T1000 (cell line): Measurements from ENCODE around the gene MYH16.
"Not testable (repeated sequence)": the region's sequence is repeated elsewhere in the genome, so short reads cannot be mapped to it uniquely, and the experiment has no call there.

Experiments used
- DNase-seq: peaks from one replicate; lab custom pipeline; 2025; ENCODE audit warnings: mixed read lengths; lab: John Stamatoyannopoulos, UW

Gene MYH16

DNA sequence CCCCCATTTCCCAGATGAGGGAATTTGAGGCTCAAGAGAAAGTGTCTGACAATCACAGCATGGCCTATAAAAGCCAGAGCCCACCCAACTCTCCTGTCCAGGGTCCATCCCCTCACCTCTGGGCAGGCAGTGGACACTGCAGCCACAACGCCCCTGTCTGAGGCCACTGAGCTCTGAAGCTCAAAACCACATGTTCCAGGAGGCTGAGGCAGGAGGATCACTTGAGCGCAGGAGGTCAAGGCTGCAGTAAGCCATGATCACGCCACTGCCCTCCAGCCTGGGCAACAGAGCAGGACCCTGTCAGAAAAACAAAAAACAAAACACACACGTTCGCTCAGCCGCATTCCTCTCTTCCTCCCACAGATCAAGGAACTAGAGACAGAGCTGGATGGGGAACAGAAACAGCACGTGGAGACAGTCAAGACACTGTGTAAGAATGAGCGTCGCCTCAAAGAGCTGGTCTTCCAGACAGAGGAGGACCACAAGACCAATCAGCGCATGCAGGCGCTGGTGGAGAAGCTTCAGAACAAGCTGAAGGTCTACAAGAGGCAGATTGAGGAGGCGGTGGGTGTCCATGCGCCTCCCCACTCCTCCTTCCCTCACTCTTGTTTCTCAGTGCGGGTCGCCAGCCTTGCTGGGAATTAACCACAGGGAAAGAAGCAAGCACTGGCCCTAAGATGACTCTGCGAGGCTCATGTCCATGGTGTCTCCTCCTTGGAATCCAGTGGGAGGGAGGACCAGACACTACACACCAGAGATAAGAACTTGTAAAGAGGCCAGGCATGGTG is 33.0 kb downstream of the MYH16 start:
- no peak for DNase-seq

DNA sequence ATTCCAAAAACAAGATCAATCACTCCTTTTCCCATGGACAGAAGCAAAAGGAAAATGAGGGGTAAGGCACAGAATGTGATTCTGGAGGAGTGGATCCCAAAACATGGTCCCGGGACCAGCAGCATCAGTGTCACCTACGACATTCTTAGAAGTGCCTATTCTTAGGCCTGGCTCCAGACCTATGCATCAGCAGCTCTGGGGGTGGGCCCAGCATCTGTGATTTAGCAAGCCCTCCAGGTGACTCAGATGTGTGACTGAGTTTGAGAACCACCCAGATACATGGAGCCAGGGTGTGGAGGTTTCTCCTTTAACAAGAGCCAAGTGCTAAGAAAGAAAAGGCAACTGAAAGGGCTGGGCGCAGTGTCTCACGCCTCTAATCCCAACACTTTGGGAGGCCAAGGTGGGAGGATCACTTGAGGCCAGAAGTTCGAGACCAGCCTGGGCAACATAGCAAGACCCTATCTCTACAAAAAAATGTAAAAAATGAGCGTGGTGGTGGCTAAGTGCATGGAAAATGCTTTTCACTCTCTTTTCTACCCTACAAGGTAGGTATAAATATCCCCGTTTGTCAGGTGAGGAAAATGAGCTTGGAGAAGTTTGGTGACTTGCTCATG is 35.9 kb downstream of the MYH16 start:
- DNase-seq: no peak

DNA sequence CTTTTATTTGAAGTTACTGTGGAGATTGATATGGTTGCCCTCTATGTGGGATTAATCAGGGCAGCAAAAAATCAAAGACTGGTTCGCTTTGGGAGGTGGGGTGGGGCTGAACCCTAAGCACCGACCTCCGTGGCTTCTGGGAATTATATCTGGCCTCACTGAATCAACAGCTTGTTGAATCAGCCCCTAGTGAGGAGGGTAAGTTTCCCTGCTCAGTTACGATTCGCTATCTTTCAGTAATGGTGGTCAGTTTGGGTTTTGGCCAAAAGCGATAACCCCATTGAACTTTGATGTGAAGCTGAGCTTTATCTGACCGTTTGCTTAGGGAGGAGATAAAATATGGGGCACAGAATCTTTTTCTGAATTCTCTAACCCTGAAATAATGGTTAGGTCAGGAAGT is 36.5 kb downstream of the MYH16 start:
- no peak for DNase-seq

DNA sequence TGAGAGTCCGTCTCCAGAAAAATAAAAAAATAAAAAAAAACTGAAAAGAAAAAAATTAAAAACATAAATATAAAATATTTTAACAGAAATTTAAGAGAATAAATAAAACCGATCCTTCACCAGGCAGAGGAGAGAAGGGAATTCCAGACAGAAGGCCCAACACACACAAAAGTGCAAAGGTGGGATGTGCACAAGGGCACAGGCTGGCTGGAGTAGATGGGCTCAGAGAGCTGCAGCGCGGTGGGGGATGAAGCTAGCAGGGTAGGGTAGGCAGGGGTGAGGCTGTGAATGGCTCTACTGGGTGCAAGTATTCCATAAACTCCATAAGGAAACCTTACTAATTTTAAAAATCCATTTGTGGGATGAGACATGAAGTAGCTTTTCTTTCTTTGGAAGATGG is 37.4 kb downstream of the MYH16 start:
- DNase-seq: no peak

DNA sequence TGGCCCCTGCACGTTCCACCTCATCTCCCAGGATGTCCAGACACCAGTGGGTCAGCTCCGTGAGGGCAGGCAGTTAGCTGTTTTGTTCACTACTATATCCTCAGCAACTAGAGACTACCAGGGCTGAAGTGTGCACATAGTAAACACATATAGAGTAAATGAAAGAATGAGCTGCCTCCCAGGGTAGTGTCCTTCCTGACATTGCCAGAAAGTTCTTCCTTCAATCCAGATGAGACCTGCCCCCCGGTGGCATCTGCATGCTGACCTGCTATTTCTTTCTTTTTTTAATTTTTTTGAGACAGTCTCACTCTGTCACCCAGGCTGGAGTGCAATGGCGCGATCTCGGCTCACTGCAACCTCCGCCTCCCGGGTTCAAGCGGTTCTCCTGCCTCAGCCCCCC is 39.1 kb downstream of the MYH16 start:
- DNase-seq: no peak

DNA sequence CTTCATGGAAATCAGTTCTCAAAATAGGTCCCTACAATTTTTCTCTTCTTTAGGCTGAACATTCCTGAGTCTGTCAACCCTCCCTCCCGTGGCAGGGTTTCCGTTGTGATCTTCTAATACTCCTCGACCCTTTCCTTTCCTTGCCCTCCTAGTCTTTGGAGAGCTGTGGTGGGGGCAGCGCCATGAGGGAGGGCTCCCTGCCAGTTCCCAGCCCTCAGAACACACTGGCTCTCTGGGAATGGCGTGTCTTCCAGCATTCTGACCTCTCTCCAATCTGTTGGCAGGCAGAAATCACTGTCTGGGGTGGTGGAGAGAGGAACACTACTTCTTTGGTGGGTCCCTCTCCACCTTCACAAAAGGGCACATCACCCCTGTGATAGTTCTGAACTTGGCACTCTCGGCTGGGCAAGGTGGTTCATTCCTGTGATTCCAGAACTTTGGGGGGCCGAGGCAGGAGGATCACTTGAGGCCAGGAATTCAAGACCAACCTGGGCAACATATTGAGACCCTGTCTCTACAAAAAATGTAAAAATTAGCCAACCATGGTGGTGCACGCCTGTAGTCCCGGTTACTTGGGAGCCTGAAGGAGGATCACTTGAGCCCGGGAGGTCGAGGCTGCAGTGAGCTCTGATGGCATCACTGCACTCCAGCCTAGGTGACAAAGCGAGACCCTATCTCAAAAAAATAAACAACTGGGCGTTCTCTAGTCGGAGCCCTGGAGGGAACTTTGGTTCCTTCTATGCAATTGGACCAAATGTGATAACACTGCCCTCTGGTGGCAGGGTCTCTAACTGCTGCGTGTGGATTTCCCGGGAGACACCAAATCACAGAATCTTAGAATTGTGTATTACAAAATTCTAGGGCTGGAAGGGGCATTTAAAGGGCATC is 39.9 kb downstream of the MYH16 start:
- peak; percentile 30 for DNase-seq

DNA sequence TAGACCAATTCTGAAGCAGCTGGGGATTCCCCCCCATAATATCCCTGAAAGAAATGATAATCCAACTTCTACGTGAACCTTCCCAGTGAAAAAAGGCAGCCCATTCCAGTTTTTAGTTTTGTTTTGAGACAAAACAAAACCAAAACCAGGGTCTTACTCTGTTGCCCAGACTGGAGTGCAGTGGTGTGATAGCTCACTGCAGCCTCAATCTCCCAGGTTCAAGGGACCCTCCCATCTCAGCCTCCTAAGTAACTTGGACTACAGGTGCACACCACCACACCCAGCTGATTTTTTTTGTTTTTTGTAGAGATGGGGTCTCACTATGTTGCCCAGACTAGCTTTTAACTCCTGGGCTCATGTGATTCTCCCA is 40.5 kb downstream of the MYH16 start:
- DNase-seq: no peak

DNA sequence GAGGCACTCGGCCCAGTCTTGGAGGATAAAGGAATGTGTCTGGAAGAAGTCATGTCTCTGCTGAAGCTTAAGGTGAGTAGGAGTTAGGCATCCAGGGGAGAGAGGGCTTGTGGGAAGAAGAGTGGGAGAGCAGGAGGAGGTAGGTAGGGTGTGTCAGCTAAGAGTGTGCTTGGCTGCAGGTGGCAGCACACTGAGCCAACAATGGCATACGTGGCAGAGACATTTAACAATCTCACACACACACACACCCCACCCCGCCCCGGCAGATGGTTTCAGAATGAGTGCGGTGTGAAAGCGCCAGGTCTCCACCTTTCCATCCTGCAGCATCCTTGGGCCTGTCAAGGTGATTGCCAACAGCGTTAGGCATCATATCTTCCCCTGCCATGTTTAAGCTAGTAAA is 41.9 kb downstream of the MYH16 start:
- DNase-seq: no peak

DNA sequence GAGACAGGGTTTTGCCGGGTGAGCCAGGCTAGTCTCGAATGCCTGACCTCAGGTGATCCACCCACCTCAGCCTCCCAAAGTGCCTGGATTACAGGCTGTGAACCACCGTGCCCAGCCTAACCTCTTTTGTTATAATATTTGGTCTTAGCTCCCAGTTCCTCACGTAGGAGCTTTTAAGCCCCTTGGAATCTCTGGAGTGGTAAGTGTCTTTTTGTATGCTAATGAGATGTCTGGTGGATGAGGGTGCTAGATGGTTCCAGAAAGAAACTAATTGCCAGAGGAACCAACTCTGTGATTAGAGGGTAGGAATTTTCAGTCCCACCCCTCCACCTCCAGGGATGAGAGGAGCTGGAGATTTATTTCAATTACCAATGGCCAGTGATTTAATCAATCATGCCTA is 47.7 kb downstream of the MYH16 start:
- DNase-seq: no peak

DNA sequence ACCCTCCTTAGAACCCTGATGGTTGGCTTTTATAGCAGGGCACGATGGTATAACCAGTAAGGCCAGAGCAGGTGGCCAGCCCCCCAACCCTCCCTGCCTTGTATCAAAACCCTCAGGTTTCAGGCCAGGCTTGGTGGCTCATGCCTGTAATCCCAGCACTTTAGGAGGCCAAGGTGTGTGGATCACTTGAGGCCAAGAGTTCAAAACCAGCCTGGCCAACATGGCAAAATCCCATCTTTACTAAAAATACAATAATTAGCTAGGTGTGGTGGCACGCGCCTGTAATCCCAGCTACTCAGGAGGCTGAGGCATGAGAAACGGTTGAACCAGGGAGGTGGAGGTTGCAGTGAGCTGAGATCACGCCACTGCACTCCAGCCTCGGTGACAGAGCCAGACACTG is 50.0 kb downstream of the MYH16 start:
- not testable (repeated sequence) for DNase-seq

DNA sequence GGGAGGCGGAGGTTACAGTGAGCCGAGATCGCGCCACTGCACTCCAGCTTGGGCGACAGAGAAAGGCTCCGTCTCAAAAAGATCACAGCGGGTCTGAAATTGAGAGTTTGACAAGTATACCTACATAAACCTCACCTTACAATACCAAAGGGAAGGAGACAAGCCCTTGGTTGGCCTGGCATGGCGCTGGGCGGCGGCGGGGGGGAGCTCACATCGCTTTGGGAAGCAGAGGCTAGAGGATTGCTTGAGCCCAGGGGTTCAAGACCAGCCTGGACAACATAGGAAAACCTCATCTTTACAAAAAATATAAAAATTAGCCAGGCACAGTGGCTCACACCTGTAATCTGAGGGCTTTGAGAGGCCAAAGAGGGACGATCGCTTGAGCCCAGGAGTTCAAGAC is 51.9 kb downstream of the MYH16 start:
- DNase-seq: no peak

DNA sequence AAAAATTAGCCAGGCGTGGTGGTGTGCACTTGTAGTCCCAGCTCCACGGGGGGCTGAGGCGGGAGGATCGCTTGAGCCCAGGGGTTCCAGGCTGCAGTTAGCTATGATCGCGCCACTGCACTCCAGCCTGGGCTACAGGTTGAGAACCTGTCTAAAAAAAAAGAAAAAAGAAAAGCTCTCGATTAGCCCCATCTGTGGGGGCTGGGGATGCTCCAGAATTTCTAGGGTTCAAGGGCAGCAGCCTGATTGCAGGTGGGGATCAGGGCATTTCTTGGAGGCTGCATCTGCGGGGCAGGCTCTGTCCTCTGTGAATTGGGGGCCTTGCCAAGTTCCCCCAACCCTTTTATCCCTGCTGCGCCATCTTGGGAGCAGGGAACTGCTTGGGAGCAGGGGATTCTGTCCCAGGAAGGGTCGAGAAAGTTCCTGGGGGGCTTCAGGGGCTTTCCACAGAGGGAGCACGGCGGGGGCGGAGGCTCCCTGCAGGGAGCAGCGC is 52.4 kb downstream of the MYH16 start:
- no peak for DNase-seq

DNA sequence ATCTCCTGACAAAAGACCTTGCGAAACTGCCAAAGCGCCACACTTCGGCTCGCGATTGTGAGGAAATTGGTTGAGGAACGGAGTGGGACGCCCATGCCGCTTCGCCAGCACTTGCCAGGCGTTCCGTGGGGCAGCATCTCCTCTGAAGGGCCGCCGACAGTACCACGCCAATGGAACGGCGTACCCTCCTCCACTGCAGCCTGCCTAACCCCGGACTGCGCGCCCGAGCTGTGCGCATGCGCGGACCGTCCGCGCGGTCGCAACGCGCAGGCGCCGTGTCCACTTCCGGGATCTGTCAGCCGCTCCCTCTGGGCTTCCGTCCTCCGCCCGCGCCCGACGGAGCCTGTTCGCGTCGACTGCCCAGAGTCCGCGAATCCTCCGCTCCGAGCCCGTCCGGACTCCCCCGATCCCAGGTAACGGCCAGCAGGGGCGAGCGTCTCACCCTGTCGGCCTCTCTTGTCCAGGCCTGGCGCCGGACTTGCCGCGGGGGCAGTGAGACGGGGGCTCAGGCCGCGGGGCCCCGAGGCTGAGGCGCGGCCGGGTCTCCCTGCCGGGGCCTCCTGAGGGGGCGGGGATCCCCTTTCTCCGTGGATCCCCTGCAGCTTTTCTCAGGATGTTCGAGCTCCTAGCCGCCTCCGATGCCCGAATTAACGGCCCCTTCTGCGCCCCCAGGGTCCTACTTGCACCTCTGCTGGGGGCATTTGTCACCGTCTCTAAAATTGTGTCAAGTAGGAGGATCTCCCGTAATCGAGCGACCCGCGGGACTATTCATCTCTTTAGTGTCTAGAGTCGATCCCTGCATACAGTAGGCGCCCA is 53.2 kb downstream of the MYH16 start, which contains the start of gene ARPC1A:
Gene ARPC1A, plus strand, starts transcription at position 307 of the 816 bp plus-strand sequence. CDS start 7,456 bp downstream, outside the sequence.
- peak; percentile 80 for DNase-seq

DNA sequence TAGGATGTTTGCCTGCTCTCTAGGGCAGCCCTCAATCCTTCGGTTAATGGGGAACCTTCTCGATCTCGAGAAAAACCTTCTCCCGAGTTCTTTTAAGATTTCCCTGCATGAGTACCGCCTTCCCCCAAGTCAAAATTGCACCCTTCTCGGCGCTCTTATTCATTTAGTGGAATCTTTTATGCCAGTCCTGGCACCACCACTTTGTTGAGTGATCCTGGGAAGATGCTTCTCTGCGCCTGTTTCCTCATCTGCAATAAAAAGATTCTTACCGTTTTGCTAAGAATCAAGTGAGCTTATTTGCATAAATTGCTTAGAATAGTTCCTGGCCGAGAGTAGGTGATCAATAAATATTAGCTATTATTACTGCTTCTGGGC is 53.8 kb downstream of the MYH16 start:
- DNase-seq: no peak

DNA sequence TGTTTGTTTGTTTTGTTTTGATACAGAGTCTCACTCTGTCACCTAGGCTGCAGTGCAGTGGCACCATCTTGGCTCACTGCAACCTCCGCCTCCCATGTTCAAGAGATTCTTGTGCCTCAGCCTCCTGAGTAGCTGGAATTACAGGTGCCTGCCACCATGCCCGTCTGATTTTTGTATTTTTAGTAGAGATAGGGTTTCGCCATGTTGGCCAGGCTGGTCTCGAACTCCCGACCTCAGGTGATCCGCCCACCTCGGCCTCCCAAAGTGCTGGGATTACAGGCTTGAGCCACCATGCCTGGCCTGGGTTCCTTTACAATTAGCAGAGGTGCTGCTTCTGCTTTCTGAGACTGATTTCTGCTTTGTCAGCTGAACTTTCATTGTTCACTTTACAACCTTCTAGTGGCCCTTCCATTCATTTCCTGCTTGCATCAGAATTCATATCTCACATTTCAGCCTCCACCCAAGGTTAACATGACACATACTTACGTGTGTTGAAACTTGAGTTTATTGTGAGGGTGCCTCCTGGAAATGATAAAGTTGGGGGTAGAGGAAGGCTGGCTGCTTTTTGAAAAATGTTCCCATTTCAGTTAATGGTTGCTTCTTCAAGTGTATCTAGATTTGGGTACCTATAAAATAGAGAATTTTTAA is 57.8 kb downstream of the MYH16 start:
- not testable (repeated sequence) for DNase-seq

DNA sequence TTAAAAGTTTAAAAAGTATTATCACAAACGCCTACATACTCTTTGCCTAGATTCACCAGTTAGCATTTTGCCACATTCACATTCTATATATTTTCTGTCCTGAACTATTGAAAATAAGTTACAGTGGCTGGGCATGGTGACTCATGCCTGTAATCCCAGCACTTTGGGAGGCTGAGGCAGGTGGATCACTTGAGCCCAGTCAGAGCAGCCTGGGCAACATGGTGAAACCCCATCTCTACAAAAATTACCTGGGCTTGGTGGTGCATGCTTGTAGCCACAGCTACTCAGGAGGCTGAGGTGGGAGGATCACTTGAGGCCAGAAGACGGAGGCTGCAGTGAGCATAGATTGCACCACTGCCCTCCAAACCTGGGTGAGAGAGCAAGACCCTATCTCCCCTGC is 58.4 kb downstream of the MYH16 start:
- DNase-seq: no peak

DNA sequence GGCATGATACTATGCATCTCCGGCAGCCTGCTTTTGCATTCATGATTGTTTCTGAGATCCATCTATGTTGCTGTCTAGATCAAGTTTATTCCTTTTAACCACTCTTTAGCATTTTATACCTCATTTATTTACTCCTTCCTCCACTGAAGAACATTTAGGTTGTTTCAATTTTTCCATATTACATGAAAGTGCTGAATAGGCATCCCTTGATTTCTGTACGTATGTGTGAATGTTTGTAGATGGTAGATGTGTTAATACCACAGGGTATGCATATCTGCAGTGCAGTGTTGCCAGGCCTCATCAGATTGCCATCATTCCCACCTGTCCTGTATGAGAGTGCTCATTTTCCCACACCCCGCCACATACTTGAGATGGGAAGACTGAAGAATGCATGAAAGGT is 67.0 kb downstream of the MYH16 start:
- no peak for DNase-seq

DNA sequence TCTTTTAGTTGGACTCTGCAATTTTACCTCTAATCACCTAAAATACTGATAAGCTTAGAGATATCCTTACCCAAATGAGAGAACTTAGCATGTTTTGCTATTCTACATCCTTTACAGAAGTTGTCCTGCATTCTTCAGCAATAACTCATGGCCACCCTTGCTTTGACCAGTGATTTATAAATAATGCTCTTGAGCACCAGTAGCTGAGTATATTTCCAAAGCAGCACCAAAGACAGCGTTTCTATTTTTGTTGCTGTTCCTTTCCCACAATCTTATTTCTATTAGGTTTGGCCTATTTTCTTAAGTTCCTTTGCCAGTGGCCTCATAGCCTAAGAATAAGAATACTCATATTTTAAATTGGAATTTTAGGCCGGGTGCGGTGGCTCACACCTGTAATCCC is 68.0 kb downstream of the MYH16 start:
- no peak for DNase-seq

DNA sequence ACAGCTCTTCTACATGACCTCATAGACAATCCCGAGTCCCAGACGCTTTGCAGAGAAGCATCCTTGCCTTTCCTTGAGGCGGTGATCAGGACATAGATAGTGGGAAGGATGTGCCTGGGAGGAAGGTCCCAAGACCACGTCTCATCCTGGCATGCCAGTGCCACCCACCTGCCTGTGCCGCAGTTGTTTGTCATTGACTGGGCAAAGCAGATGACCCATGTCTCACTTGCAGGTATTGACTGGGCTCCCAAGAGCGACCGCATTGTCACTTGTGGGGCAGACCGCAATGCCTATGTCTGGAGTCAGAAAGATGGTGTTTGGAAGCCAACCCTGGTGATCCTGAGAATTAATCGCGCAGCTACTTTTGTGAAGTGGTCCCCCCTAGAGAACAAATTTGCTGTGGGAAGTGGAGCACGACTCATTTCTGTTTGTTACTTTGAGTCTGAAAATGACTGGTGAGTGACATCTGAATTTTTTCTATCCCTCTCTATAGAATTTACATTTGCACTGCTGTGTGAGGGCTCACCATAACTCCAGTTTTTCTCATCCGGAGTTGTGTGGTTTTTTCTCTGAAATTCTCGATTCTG is 71.5 kb downstream of the MYH16 start:
- DNase-seq: no peak

DNA sequence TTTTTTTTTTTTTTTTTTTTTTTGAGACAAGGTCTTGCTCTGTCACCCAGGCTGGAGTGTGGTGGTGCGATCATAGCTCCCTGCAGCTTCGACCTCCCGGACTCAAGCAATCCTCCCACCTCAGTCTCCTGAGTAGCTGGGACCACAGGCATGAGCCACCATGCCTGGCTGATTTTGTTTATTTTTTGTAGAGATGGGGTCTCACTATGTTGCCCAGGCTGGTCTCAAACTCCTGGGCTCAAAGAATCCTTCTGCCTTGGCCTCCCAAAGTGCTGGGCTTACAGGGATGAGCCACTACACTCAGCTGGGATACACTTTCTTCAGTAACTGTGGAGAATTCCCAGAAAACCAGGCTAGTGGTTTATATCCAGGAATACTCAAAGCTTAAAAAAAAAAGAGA is 78.0 kb downstream of the MYH16 start:
- not testable (repeated sequence) for DNase-seq

DNA sequence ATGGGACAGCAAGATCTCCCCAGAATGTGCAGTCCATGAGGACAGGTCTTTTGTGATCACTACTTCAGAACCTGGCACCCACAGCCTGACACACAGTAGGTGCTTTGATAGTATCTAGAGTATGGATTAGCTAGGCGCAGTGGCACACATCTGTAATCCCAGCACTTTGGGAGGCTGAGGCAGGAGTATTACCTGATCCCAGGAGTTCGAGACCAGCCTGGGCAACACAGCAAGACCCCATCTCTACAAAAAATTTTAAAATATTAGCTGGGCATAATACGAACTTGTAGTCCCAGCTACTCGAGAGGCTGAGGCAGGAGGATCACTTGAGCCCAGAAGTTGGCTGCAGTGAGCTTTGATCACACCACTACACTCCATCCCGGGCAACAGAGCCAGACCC is 79.6 kb downstream of the MYH16 start:
- DNase-seq: no peak
